Measurements from ENCODE around the gene TSPAN5. TPM values are rescaled to one million over a fixed set of nuclear protein-coding genes. Genes with fewer than 3 reads are reported as not detected.

The TSPAN5 gene
- total and polyA plus RNA-seq, 2 of the 4 experiments (the other 2 are of a cell fraction), result 64.8 to 79.6 TPM

- no peak for DNase-seq
- H4K91ac ChIP-seq (ENCODE audit: insufficient read depth, low read depth, low read length), result no peak overlapping the region
- H3K27me3 ChIP-seq (ENCODE audit: control insufficient read depth, insufficient read depth, low read length), result no peaks in the 10 kb centered on the region
- no CpG with 5 or more reads among the region's 3 CpGs for WGBS, 2 experiments (ENCODE audit: extremely low coverage in 2 of 2, insufficient read length in 1 of 2)
- H2BK15ac ChIP-seq (ENCODE audit: low read depth, low read length), result no peak overlapping the region
- H3K4me2 ChIP-seq (ENCODE audit: low read depth, low read length), result no peak overlapping the region
- in situ Hi-C loops (cut with MboI; ENCODE audit: low sequenced_read_pairs), result no loop called here
- no peak overlapping the region for H3K23ac ChIP-seq (ENCODE audit: low read depth, low read length)
- H2AK9ac ChIP-seq (replicated peaks; ENCODE audit: low read depth, low read length, poor library complexity), result no peak overlapping the region
- peaks cover 14% of the 10 kb centered on the region for H3K9me1 ChIP-seq (ENCODE audit: insufficient read depth, low read length)
- H2BK20ac ChIP-seq (ENCODE audit: low read depth, low read length), result no peak overlapping the region
- intact Hi-C loops (cut with micrococcal nuclease), result loop anchor here (5.0 kb wide), 1 partner anchor 47 kb away; no protein-coding TSS in a partner anchor
- no peak for ATAC-seq (ENCODE audit: low read depth)
- dilution Hi-C loops (cut with HindIII; ENCODE audit: low sequenced_read_pairs, unreplicated experiment), result no loop called here
- no peak overlapping the region for H4K8ac ChIP-seq (ENCODE audit: low read depth in 2 of 2, low read length in 2 of 2)
- H2BK5ac ChIP-seq (ENCODE audit: low read depth, low read length, poor library complexity, severe bottlenecking), result no peak overlapping the region
- H4K5ac ChIP-seq (ENCODE audit: low read depth, low read length), result no peak overlapping the region
- H3K4me1 ChIP-seq (ENCODE audit: control insufficient read depth, insufficient read depth, low read length), result peaks cover 31% of the 10 kb centered on the region
- TF ChIP-seq POLR2A (IDR thresholded peaks at IDR 0.05; ENCODE audit: low read depth, low read length) (no peak), USF2 (IDR thresholded peaks at IDR 0.05; ENCODE audit: low read depth, low read length) (no peak), CHD1 (IDR thresholded peaks at IDR 0.05; ENCODE audit: low read depth, low read length) (no peak)
- no peaks in the 10 kb centered on the region for H3K9me3 ChIP-seq (ENCODE audit: control insufficient read depth, insufficient read depth, low read length)
- H2AK5ac ChIP-seq (ENCODE audit: low read depth, low read length), result no peak overlapping the region
- no peak overlapping the region for H2BK120ac ChIP-seq (ENCODE audit: low read depth, low read length)
- H3K27ac ChIP-seq (ENCODE audit: insufficient read depth, low read length), result no peak overlapping the region
- POLR2A ChIA-PET (ENCODE audit: unreplicated experiment), result no interaction called here
- no peak overlapping the region for H3K56ac ChIP-seq (ENCODE audit: extremely low read depth, insufficient read depth, low read length)
- H3K79me1 ChIP-seq (ENCODE audit: low read depth in 1 of 2, low read length in 2 of 2), result peaks cover 59 to 89% of the 10 kb centered on the region in 2 experiments
- no peak overlapping the region for H2AFZ ChIP-seq (replicated peaks; ENCODE audit: low read length, poor library complexity)
- no TSS peak for BruUV-seq (replicated peaks)
- H4K20me1 ChIP-seq (ENCODE audit: insufficient read depth, low read length), result peaks cover 24% of the 10 kb centered on the region
- H3K9ac ChIP-seq (ENCODE audit: low read depth, low read length), result no peak overlapping the region
- no peak overlapping the region; the same call in 1 of the 2 replicates for H3K18ac ChIP-seq (ENCODE audit: low read depth, low read length)
- no peak overlapping the region for H3K4me3 ChIP-seq (ENCODE audit: insufficient read depth, low read depth, low read length)
- CTCF ChIA-PET, result no interaction called here
- H3K4ac ChIP-seq (ENCODE audit: low read depth, low read length), result no peak overlapping the region
- no peaks in the 10 kb centered on the region for H3K36me3 ChIP-seq (ENCODE audit: control insufficient read depth, insufficient read depth, low read length)
- no peak overlapping the region; the same call in 1 of the 2 replicates for H3K14ac ChIP-seq (replicated peaks; ENCODE audit: low read depth, low read length)
Measured at GRCh38 chr4:98614094-98614493, 44.3 kb downstream of the TSPAN5 start.

Measured in IMR-90 (cell line).